Measurements from ENCODE around the gene RBM44.

Gene RBM44

GRCh38 chr2:237862528-237862895, 63.9 kb downstream of the RBM44 start:
- H3K9me2 ChIP-seq (replicated peaks; ENCODE audit: insufficient read depth, low read length), result no peaks in the 10 kb centered on the region
- no peak for TF ChIP-seq EZH2phosphoT487 (IDR thresholded peaks at IDR 0.05; ENCODE audit: low read length)
- TF ChIP-seq CTCF (IDR thresholded peaks at IDR 0.05; ENCODE audit: low read length), result no peak
- TF ChIP-seq EZH2 (optimal IDR thresholded peaks at IDR 0.05; ENCODE audit: low read depth, low read length), result no peak
- H3K27ac ChIP-seq (ENCODE audit: low read length), result no peak overlapping the region
- H3K36me3 ChIP-seq (replicated peaks; ENCODE audit: insufficient read depth, low read length), result no peaks in the 10 kb centered on the region
- no peak for DNase-seq
- no peaks in the 10 kb centered on the region for H3K79me2 ChIP-seq (ENCODE audit: low read length)
- H3K27me3 ChIP-seq (replicated peaks; ENCODE audit: insufficient read depth, low read length), result peaks cover 18% of the 10 kb centered on the region
- H3K4me2 ChIP-seq (ENCODE audit: low read depth, low read length), result no peak overlapping the region
- H3F3A ChIP-seq (ENCODE audit: insufficient read depth, low read length), result no peaks in the 10 kb centered on the region
- H3K4me3 ChIP-seq (ENCODE audit: low read length), result no peak overlapping the region
- no peaks in the 10 kb centered on the region for H3K4me1 ChIP-seq (ENCODE audit: low read length)
- H3K9ac ChIP-seq (ENCODE audit: low read length), result no peak overlapping the region
- no peaks in the 10 kb centered on the region for H4K20me1 ChIP-seq (ENCODE audit: insufficient read depth, low read length)
- no peak overlapping the region for H2AFZ ChIP-seq (ENCODE audit: low read length)
- H3K9me3 ChIP-seq (replicated peaks; ENCODE audit: insufficient read depth, low read length), result no peaks in the 10 kb centered on the region

DNA sequence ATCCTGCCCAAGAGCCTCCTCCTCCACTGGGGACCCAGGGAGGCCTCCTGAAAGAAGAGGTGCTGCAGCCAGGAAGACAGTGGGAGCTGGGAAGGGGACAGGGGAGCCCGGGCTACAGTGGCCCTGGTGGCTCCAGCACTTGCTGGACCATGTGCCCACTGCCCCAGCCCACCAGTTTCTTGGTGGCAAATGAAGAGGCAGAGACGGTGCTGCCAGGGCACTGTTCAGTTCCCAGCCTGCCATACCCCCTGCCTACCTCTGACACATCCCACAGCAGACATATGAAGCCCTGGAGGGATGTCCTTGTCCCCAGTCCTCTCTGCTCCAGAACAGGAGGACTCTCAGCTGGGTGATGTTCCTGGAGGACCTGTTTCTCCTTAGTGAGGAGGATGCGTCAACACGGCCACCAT, 64.5 kb downstream of the RBM44 start:
- H3F3A ChIP-seq (ENCODE audit: insufficient read depth, low read length), result no peaks in the 10 kb centered on the region
- peaks cover 18% of the 10 kb centered on the region for H3K27me3 ChIP-seq (replicated peaks; ENCODE audit: insufficient read depth, low read length)
- no peak overlapping the region for H3K27ac ChIP-seq (ENCODE audit: low read length)
- no peaks in the 10 kb centered on the region for H3K9me2 ChIP-seq (replicated peaks; ENCODE audit: insufficient read depth, low read length)
- H3K9me3 ChIP-seq (replicated peaks; ENCODE audit: insufficient read depth, low read length), result no peaks in the 10 kb centered on the region
- no peak overlapping the region for H2AFZ ChIP-seq (ENCODE audit: low read length)
- H3K4me3 ChIP-seq (ENCODE audit: low read length), result no peak overlapping the region
- TF ChIP-seq EZH2phosphoT487 (IDR thresholded peaks at IDR 0.05; ENCODE audit: low read length) (no peak), EZH2 (optimal IDR thresholded peaks at IDR 0.05; ENCODE audit: low read depth, low read length) (no peak), CTCF (IDR thresholded peaks at IDR 0.05; ENCODE audit: low read length) (no peak)
- no peaks in the 10 kb centered on the region for H3K79me2 ChIP-seq (ENCODE audit: low read length)
- H4K20me1 ChIP-seq (ENCODE audit: insufficient read depth, low read length), result no peaks in the 10 kb centered on the region
- H3K4me2 ChIP-seq (ENCODE audit: low read depth, low read length), result no peak overlapping the region
- no peaks in the 10 kb centered on the region for H3K36me3 ChIP-seq (replicated peaks; ENCODE audit: insufficient read depth, low read length)
- no peak for DNase-seq
- H3K9ac ChIP-seq (ENCODE audit: low read length), result no peak overlapping the region
- no peaks in the 10 kb centered on the region for H3K4me1 ChIP-seq (ENCODE audit: low read length)

DNA sequence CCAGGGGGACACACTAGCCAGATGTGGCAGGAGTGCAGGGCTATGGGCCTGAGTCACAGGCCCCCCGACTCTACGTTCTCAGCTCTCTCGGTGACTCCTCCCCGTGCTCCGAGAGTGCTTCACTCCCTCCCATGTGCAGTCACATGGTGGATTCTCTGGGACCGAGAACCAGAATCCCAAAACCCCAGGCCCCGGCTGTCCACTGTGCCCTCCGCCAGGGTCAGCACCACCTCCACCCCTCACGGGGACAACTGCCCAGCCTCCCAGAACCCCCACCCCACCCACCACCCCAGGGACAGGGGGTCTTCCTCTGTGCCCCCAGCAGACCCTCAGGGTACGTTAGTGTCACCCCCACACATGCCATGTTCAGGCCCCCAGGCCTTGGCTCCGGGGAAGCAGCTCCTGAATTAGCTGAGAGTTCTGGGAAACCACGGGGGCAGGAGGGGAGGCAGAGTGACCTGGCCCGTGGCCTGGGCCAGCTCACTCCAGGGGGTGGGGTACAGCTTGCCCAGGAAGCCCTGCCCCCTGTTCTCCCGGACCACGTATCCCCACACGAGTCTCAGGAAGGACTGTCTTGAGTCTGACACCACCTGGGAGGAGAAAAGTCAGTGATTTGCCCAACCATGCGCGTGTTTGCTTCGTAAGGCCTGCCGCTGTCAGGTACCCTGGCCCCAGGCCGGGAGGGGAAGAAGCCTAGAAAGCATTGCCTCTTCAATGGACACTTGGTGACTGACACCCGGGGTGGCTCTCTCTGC, 65.3 kb downstream of the RBM44 start:
- no peaks in the 10 kb centered on the region for H3F3A ChIP-seq (ENCODE audit: insufficient read depth, low read length)

More for the DNA sequence above, 65.3 kb downstream of the RBM44 start:
- Histone ChIP-seq H3K4me2 (ENCODE audit: low read depth, low read length) (no peak overlapping the region), H3K9me3 (replicated peaks; ENCODE audit: insufficient read depth, low read length) (no peaks in the 10 kb centered on the region), H3K79me2 (ENCODE audit: low read length) (no peaks in the 10 kb centered on the region), H3K4me1 (ENCODE audit: low read length) (no peaks in the 10 kb centered on the region), H3K27me3 (replicated peaks; ENCODE audit: insufficient read depth, low read length) (peaks cover 16% of the 10 kb centered on the region), H2AFZ (ENCODE audit: low read length) (no peak overlapping the region), H4K20me1 (ENCODE audit: insufficient read depth, low read length) (no peaks in the 10 kb centered on the region), H3K27ac (ENCODE audit: low read length) (no peak overlapping the region), H3K4me3 (ENCODE audit: low read length) (no peak overlapping the region), H3K9me2 (replicated peaks; ENCODE audit: insufficient read depth, low read length) (no peaks in the 10 kb centered on the region), H3K9ac (ENCODE audit: low read length) (no peak overlapping the region), H3K36me3 (replicated peaks; ENCODE audit: insufficient read depth, low read length) (no peaks in the 10 kb centered on the region)
- TF ChIP-seq EZH2 (optimal IDR thresholded peaks at IDR 0.05; ENCODE audit: low read depth, low read length) (no peak), EZH2phosphoT487 (IDR thresholded peaks at IDR 0.05; ENCODE audit: low read length) (no peak), CTCF (IDR thresholded peaks at IDR 0.05; ENCODE audit: low read length) (no peak)
- no peak for DNase-seq

Measured in MM.1S (cell line).